ENCODE measurements around the gene NBAS. TPM values are rescaled to one million over a fixed set of nuclear protein-coding genes. Genes with fewer than 3 reads are reported as not detected.
A peak's percentile ranks its signal among the peaks of the same experiment; 100 is the strongest.

Gene NBAS
- total and polyA plus RNA-seq, 2 of the 13 experiments (the other 11 are each of a cell fraction or from before 2014, with no cell fraction given): 33.6 to 58.7 TPM

GRCh38 chr2:15359716-15360531, 201.2 kb downstream of the NBAS start:
- POLR2A ChIA-PET: no interaction called here
- 46% methylated on average over 5 of the region's 5 CpGs for WGBS (ENCODE audit: low lambda C conversion rate)
- intact Hi-C loops (cut with micrococcal nuclease; ENCODE audit: unreplicated experiment) (no loop called here), in situ Hi-C loops (cut with HindIII; ENCODE audit: extremely low pct_ligation_motif_present, low pct_unique_long_range_greater_than_20kb) (no loop called here)
- H2AFZ ChIP-seq (ENCODE audit: low read length): no peak overlapping the region
- no peaks in the 10 kb centered on the region for H3K27me3 ChIP-seq (ENCODE audit: control insufficient read depth in 1 of 2, insufficient read depth in 2 of 2, low read length in 2 of 2)
- H3K36me3 ChIP-seq (replicated peaks in 1 of 2; ENCODE audit: control insufficient read depth in 1 of 2, insufficient read depth in 2 of 2, low read length in 2 of 2): peaks cover 5 to 22% of the 10 kb centered on the region in 2 experiments; a peak in 4 of 5 replicates
- H3K27ac ChIP-seq (ENCODE audit: extremely low read length, insufficient read depth, low read length): peak overlapping the region; percentile 56
- no TSS peak for BruUV-seq (replicated peaks)
- ATAC-seq: peak; percentile 92
- no peaks in the 10 kb centered on the region; the same call in 1 of the 2 replicates for H4K20me1 ChIP-seq (ENCODE audit: insufficient read depth, low read length)
- H3K9ac ChIP-seq (ENCODE audit: insufficient read depth, low read depth, low read length): peak overlapping the region; percentile 4; the same call in 1 of the 2 replicates
- H3K9me3 ChIP-seq (ENCODE audit: low read length): no peaks in the 10 kb centered on the region
- no peaks in the 10 kb centered on the region for H3K79me2 ChIP-seq (ENCODE audit: insufficient read depth, low read length)
- H3K4me3 ChIP-seq (replicated peaks in 1 of 3; ENCODE audit: insufficient read depth in 1 of 3, low read depth in 2 of 3, low read length in 3 of 3): no peak overlapping the region
- peak; percentile 59 for FAIRE-seq
- peaks cover 16% of the 10 kb centered on the region for H3K4me1 ChIP-seq (ENCODE audit: insufficient read depth, low read length)
- no peak overlapping the region for H3K4me2 ChIP-seq (ENCODE audit: low read depth, low read length)
- CTCF ChIA-PET (ENCODE audit: low intra/inter-chr PET ratio, low total read pairs): no interaction called here
- peak; percentile 80 for DNase-seq (ENCODE audit: low spot score)
- TF ChIP-seq ZNF460 (CRISPR knock-in tag; IDR thresholded peaks at IDR 0.05; ENCODE audit: borderline replicate concordance): no peak
- peak; percentile 60 for TF ChIP-seq BCL6 (CRISPR knock-in tag; IDR thresholded peaks at IDR 0.05)
- no peak for TF ChIP-seq ZHX1 (CRISPR knock-in tag; IDR thresholded peaks at IDR 0.05; ENCODE audit: low read depth)
- TF ChIP-seq MEIS2 (CRISPR knock-in tag; IDR thresholded peaks at IDR 0.05): no peak
- no peak for TF ChIP-seq NFATC3 (CRISPR knock-in tag; IDR thresholded peaks at IDR 0.05)
- no peak for TF ChIP-seq MATR3 (CRISPR knock-in tag; IDR thresholded peaks at IDR 0.05)
- TF ChIP-seq ZFY (CRISPR knock-in tag; IDR thresholded peaks at IDR 0.05): peak; percentile 30; the same call in 1 of the 2 replicates
- no peak for TF ChIP-seq BCLAF1 (IDR thresholded peaks at IDR 0.05)
- no peak for TF ChIP-seq ARHGAP35 (CRISPR knock-in tag; IDR thresholded peaks at IDR 0.05; ENCODE audit: borderline replicate concordance)
- no peak for TF ChIP-seq ZNF317 (CRISPR knock-in tag; IDR thresholded peaks at IDR 0.05)
- TF ChIP-seq PITX1 (CRISPR knock-in tag; IDR thresholded peaks at IDR 0.05): no peak
- TF ChIP-seq ZC3H13 (CRISPR knock-in tag; IDR thresholded peaks at IDR 0.05): no peak
- TF ChIP-seq ZNF670 (CRISPR knock-in tag; IDR thresholded peaks at IDR 0.05; ENCODE audit: borderline replicate concordance): no peak
- no peak for TF ChIP-seq ZNF33B (CRISPR knock-in tag; IDR thresholded peaks at IDR 0.05)
- no peak for TF ChIP-seq HIC2 (CRISPR knock-in tag; IDR thresholded peaks at IDR 0.05; ENCODE audit: low read depth)
- TF ChIP-seq GLMP (CRISPR knock-in tag; IDR thresholded peaks at IDR 0.05; ENCODE audit: borderline replicate concordance): no peak

All from HepG2 (cell line).